ENCODE data around the gene TMEM98.
"Not testable (repeated sequence)": the region's sequence is repeated elsewhere in the genome, so short reads cannot be mapped to it uniquely, and the experiment has no call there.

GRCh38 chr17:32969231-32969630 lies 41.3 kb downstream of the TMEM98 start:
- TF ChIP-seq, protein P1, sequence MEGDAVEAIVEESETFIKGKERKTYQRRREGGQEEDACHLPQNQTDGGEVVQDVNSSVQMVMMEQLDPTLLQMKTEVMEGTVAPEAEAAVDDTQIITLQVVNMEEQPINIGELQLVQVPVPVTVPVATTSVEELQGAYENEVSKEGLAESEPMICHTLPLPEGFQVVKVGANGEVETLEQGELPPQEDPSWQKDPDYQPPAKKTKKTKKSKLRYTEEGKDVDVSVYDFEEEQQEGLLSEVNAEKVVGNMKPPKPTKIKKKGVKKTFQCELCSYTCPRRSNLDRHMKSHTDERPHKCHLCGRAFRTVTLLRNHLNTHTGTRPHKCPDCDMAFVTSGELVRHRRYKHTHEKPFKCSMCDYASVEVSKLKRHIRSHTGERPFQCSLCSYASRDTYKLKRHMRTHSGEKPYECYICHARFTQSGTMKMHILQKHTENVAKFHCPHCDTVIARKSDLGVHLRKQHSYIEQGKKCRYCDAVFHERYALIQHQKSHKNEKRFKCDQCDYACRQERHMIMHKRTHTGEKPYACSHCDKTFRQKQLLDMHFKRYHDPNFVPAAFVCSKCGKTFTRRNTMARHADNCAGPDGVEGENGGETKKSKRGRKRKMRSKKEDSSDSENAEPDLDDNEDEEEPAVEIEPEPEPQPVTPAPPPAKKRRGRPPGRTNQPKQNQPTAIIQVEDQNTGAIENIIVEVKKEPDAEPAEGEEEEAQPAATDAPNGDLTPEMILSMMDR (IDR thresholded peaks at IDR 0.05) = not testable (repeated sequence)
- TF ChIP-seq POLR2AphosphoS5 (IDR thresholded peaks at IDR 0.05) = not testable (repeated sequence)
